Keratinocyte (primary cell): ENCODE results near the gene AFAP1L2.

Experiments
- CTCF ChIP-seq, 3 experiments: IDR thresholded peaks in 1 of 3; conservative IDR thresholded peaks in 1 of 3; optimal IDR thresholded peaks in 1 of 3; 2 replicates in 2 of 3; 3 replicates in 1 of 3; pipeline versions ENCODE3 to v1.5.1; 2011; ENCODE audit warnings: low read length in 3 of 3, mild to moderate bottlenecking in 3 of 3, moderate library complexity in 2 of 3, control low read depth in 1 of 3, inconsistent platforms in 1 of 3; ENCODE audit not compliant: insufficient read depth in 2 of 3; ENCODE audit errors: extremely low read depth in 1 of 3
- EZH2 ChIP-seq: IDR thresholded peaks from one replicate; pipeline ENCODE4 v1.6.1; 2012; ENCODE audit warnings: inconsistent platforms, mild to moderate bottlenecking, low read length, moderate library complexity

GRCh38 chr10:114279289-114279688 lies 125.0 kb downstream of the AFAP1L2 start:
- TF ChIP-seq CTCF (optimal IDR thresholded peaks at IDR 0.05 in 1 of 3, IDR thresholded peaks at IDR 0.05 in 1 of 3, conservative IDR thresholded peaks at IDR 0.05 in 1 of 3; ENCODE audit: extremely low read depth in 1 of 3, insufficient read depth in 2 of 3, low read length in 3 of 3) (no peak), EZH2 (no peak)
